ENCODE data around the gene HCFC1R1.

GRCh38 chr16:3000540-3000939, 23.2 kb downstream of the HCFC1R1 start:
- no peak for TF ChIP-seq CTCF (IDR thresholded peaks at IDR 0.05)
- TF ChIP-seq POLR2A (IDR thresholded peaks at IDR 0.05): no peak
